ENCODE results near the gene MAFB.
"Not testable (repeated sequence)": the region's sequence is repeated elsewhere in the genome, so short reads cannot be mapped to it uniquely, and the experiment has no call there.

The MAFB gene

GRCh38 chr20:40689100-40689942 is at the start of gene MAFB:
Gene MAFB, minus strand, starts transcription at chr20:40689236. Its CDS starts 386 bp downstream, at chr20:40688850.
- DNase-seq: peak; percentile 38

GRCh38 chr20:40736468-40736867 is 47.4 kb upstream of the MAFB start:
- not testable (repeated sequence) for DNase-seq

GRCh38 chr20:40728996-40729395 is 40.0 kb upstream of the MAFB start:
- DNase-seq: no peak

GRCh38 chr20:40728470-40728869 is 39.4 kb upstream of the MAFB start:
- peak; percentile 4 for DNase-seq

DNA sequence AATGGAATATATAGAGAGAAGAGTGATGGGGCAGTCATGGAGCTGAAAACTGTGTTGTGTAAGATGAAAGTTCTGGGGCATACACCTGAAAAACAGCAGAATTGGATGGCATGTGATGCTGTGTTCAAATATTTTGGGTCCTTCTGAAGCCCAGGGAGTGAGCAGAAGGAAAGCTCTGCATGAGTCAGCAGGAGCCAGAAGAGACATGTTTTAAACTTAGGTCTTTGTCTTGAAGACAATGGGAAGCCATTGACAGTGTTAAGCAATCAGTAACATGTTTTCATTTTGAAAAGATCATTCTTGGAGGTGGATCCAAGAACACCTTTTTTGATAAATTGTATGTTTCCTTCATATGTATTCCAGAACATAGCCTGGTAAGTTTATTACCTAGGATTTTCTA is 38.9 kb upstream of the MAFB start:
- no peak for DNase-seq

DNA sequence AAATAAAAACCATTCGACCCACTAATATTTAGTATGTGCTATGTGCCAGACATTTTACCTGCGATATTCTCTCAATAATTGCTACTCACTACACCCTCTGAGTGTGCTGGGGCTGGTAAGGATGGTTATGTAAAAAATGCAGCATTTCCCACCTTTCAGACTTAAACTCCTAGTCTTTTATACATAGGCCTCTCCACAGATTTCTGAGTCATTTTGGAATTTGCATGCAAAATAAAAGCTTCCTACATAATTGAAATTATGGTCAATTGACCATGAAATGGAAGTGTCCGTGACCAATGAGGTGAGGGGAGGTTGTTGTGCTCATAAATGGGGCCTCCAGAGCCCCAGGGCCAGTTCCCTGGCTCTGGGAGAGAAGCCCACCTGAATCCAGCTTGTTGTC is 37.7 kb upstream of the MAFB start:
- no peak for DNase-seq

DNA sequence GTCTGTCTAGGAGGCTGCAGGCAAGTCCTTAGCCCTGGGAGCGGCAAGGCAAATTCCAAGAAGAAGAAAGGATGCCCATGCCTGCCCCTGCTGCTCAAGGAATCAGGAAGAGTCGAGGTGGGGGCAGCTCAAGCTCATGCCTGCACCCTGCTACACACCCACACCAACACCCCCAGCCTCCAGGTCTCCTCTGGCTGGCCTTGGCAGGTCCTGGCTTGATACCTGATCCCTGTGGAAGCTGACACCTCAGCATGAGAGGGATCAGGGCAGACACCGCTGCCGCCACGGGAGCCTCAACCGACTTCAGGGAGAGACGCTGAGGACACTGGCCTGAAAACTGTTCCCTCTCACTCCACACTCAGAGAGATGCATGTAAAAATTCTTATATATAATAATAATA is 35.5 kb upstream of the MAFB start:
- no peak for DNase-seq

DNA sequence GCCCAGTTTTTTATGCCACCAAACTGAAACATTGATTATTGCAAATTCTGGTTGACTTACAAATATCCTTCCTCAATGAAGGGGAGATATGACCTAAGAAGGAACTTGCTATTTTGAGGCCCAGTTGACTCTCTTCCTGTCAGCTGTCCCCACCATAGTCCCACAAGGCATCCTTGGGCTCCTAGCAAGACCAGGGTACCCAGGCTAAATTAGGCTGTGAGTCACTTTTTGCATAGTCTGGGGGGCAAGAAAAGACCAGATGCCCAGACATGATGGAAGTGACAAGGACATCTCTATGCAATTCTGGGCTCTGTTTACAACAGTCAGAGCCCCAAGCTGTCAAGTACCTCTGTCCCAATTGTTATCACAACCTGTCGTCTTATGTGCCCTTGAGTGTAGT is 31.8 kb upstream of the MAFB start:
- no peak for DNase-seq

DNA sequence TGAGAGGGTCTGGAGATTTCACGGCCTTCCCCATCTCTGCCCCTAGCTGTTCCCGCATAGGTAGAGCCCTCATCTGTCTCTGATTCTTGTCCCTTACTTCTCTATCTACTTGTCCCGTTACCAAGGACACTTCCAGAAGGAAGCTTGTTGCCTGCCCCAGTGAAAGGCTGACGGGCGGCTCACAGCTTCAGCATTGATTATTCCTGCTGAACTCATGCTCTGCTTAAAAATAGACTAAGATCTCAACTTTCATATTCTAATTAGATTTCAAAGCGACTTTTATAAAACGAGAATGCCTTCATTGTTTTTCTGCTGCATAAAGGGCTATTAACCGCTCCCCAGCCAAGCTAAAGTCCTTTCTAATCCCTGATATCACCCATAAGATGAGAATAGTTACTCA is 31.1 kb upstream of the MAFB start:
- DNase-seq: no peak

DNA sequence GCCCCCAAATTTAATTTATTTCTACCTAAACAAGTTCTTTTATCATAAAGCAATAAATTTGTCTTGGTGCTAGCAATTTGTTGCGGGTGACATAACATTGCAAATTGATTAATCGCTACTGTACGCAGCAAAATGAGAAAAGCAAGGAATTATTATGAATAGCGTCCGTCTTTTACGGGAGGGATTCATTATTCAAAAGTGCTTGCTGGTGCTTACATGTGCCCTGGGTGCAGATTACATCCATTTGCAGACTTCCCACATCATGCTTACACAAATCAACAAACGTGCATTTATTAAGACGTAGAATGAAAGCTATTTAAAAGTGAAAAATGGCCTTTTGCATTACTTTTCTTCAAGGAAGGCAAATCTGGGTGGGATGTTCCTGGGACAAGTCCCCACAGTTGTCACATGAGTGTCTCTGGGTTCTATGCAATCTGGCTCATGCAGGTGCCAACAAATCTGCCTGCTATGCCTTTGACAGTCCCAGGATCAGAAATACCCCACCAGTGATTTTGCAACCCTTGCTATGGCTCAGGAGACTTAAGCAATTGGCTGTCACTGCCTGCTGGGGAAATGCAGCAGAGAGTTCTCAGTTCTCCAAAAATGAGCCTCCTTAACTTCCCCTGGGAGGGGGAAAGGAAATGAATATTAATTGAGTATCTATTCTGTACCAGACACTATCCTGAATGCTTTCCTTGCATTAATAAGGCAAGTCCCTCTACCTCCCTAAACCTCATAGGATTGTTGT is 30.1 kb upstream of the MAFB start:
- DNase-seq: no peak

DNA sequence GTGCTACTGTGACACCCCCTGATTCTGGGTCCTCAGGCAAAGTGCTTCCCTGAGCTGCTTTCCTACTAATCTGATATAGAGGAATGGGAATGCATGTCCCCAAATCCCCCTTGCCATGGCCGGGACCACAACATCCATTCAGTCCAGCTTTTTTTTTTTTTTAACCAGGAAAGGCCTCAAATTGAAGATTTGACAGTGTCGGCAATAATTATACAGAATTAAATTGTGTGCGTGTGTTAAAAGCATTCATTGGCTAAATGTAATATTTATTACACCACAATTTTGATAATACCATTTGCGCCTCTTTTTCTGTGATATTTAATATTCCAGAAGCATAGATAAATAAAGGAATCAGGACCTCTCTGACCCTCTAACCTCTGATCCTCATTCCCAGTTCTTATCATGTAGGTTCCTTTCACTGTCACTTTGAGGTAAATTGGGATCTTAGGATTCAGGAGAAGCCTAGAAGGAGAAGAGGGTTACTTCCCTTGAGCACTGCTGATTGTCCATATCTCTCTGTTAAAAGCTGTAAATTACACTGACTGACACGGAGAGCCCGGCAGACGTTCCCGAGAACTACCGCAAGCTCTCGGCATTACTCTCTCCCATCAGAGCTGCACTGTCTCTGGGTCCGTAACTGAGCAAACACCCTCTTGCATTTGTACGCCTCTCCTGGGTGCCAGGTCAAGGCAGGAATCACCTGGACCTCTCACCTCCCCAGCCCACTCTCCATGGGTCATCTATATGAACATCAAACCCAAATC is 29.4 kb upstream of the MAFB start:
- no peak for DNase-seq

GRCh38 chr20:40717343-40717865 is 28.4 kb upstream of the MAFB start:
- no peak for DNase-seq

GRCh38 chr20:40715491-40715890 is 26.5 kb upstream of the MAFB start:
- no peak for DNase-seq

- no peak for DNase-seq
Observed at GRCh38 chr20:40714916-40715315, 25.9 kb upstream of the MAFB start.

GRCh38 chr20:40714109-40714508 is 25.1 kb upstream of the MAFB start:
- DNase-seq: no peak

DNA sequence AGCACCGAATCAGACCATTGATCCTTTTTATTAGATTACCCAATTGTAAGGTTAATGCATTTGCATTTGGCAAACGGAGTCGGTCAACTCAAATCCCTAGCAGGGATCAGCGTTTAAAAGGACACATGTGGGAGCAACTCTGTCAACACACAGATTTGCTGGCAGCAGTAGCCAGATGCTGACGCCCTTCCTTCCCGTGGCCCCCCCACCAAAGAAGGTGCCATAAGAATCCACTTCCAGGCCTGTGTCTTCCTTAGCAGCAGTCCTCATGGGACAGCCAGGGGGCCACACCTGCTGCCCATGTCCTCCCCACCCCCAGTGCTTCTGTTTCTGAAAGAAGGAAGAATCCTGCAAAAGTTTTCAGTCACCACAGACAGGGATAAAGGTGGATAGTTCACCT is 24.5 kb upstream of the MAFB start:
- no peak for DNase-seq

- no peak for DNase-seq
Observed at GRCh38 chr20:40711079-40711478, 22.0 kb upstream of the MAFB start.

DNA sequence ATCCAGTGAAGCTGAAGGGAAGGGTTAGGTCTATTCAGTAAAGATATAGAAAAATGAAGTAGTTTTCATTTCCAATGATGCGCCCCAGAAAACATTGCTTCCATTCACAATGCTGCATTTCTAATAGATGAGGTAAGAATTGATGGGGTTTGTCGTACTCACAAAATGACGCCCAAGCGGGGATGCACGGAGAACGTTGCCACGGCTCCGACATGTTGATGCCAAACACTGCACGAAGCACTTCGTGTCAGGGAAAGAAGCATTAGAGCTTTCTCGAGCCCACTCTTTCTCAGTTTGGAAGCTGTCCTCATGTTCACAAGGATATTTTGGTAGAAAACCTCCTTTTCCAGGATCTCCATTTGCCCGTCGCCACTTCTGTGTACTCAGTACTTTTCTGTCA is 21.6 kb upstream of the MAFB start:
- no peak for DNase-seq

DNA sequence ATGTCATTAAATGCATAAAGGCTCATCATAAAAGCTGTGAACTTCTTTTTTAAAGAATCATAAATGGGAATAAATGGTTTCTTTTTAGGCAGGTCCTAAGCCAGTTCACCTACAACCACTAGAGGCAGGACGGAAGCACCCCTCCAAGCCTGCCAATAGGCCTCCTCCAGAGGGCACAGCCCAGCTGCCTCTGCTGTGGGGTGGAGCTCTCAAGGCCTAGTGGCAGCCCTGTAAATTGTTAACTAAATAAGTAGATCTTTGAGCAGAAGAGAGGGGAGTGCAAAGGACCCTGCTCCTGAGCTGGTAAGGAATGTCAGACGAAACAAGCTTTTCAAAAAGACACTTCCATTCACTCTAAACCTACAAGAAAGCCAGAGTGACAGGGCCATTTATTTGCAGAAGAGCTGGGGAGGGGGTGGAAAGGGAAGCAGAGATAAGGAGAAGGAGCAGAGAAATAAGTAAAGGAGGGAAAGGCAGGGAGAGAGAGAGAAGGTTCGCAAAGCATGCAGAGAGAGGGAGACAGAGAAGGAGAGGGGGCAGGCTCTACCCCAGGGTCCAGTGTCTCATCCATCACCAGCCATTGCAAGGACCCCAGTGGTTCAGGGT is 18.0 kb upstream of the MAFB start:
- DNase-seq: peak; percentile 14

DNA sequence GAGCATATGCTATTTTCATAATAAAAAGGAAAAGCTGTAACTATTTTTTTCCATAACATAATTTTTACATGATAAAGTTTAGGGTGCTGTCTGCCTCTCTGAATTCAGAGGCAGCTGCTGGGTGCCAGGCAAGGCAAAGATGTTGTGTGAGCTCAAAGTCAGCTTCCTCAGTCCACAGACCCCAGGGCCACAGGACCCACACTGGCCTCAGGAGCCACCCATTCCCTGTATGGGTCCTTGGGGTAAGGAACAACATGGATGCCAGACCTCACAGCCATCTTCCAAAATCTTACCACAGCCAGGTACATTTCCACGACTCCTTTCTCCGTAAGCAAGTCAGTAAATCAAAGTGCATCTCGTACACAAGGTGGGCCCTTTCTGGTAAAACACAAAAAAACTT is 16.4 kb upstream of the MAFB start:
- DNase-seq: no peak

GRCh38 chr20:40704828-40705227 is 15.8 kb upstream of the MAFB start:
- DNase-seq: no peak

GRCh38 chr20:40703975-40704530 is 15.0 kb upstream of the MAFB start:
- DNase-seq: no peak

GRCh38 chr20:40702504-40702903 is 13.5 kb upstream of the MAFB start:
- DNase-seq: peak; percentile 24

All from OCI-M1 (cell line).